Body of pancreas (tissue), 4 donors: Measurements from ENCODE around the gene CKB. TPM values are rescaled to one million over a fixed set of nuclear protein-coding genes. Genes with fewer than 3 reads are reported as not detected.
A peak's percentile ranks its signal among the peaks of the same experiment; 100 is the strongest.

Experiments
- ATAC-seq: fragments of 150-250 bp; one replicate; pipeline ENCODE4 v1.9.1; 2016
- DNase-seq, 4 donors: peaks; one replicate each; pipeline ENCODE4 v3.0.0-alpha.2; 2019
- H3K27ac ChIP-seq, 4 donors: fragments of 200-600 bp; sonication (generic); 1 replicate in 3 of 4; 2 replicates in 1 of 4; pipeline versions ENCODE4 v1.5.1 to v1.6.1; 2016 to 2019; ENCODE audit warnings: mild to moderate bottlenecking in 1 of 4, mixed read lengths in 1 of 4, moderate library complexity in 1 of 4
- H3K27me3 ChIP-seq, 2 donors: fragments of 200-600 bp; sonication (generic); one replicate each; pipeline ENCODE4 v1.6.0; 2016; ENCODE audit warnings: mild to moderate bottlenecking in 1 of 2
- H3K36me3 ChIP-seq, 2 donors: fragments of 200-600 bp; sonication (generic); replicated peaks in 1 of 2; 2 replicates each; pipeline ENCODE4 v1.5.1; 2016; ENCODE audit warnings: low read depth in 2 of 2; ENCODE audit not compliant: insufficient read depth in 1 of 2
- H3K4me1 ChIP-seq: fragments of 200-600 bp; sonication (generic); one replicate; pipeline ENCODE4 v1.6.0; 2016
- H3K4me3 ChIP-seq, 2 donors: fragments of 200-600 bp; sonication (generic); 1 replicate in 1 of 2; 2 replicates in 1 of 2; pipeline ENCODE4 v1.5.1; 2016 to 2019
- H3K9me3 ChIP-seq, 3 donors: fragments of 200-600 bp; sonication (generic); 1 replicate in 2 of 3; 2 replicates in 1 of 3; pipeline ENCODE4 v1.5.1; 2016
- CTCF ChIP-seq, 7 experiments: fragments of 450-650 bp in 4 of 7; fragments of 200-600 bp in 3 of 7; sonication (generic) in 3 of 7; IDR thresholded peaks; one replicate each; pipeline ENCODE4 v1.5.1; 2016 to 2019; ENCODE audit warnings: antibody characterized with exemption in 7 of 7
- POLR2A ChIP-seq, 3 donors: fragments of 450-650 bp; IDR thresholded peaks; one replicate each; pipeline ENCODE4 v1.6.1; 2016; ENCODE audit warnings: antibody characterized with exemption in 3 of 3, mild to moderate bottlenecking in 2 of 3
- WGBS, 2 donors: methylation state at CpG; one replicate each; pipeline ENCODE4 v1.1.5; 2017; 5-methylcytosine and 5-hydroxymethylcytosine counted together
- intact Hi-C: fragments of 100-400 bp; cut with DNase I; formaldehyde crosslinking; loops from one replicate; pipeline ENCODE4 v1.15.1; 2023
- total RNA-seq, 2 donors: library from RNA; depleted of rRNA; stranded (reverse); fragments of >200 nt; gene quantifications; one replicate each; pipeline ENCODE4 v1.1.0, GENCODE V29; 2016

Gene CKB
- total RNA-seq: 100 to 1,000 TPM in 1 of 2 donors, 10 to 100 TPM in 1; 92.1 to 146 TPM

- peak; percentile 55 to 75 (median 67) for DNase-seq
- peak within 1 kb of the TSS; percentile 58 to 81 (median 80) for H3K27ac ChIP-seq
- H3K36me3 ChIP-seq: no peaks in the 10 kb centered on the region
- no peaks in the 10 kb centered on the region for H3K9me3 ChIP-seq
- H3K4me3 ChIP-seq: peak within 1 kb of the TSS; percentile 0 to 41
- H3K27me3 ChIP-seq: no peaks in the 10 kb centered on the region
- peaks cover 92% of the 10 kb centered on the region for H3K4me1 ChIP-seq
- intact Hi-C loops: no loop called here
- TF ChIP-seq POLR2A (IDR thresholded peaks at IDR 0.05): peak in 2 of 3 donors; percentile 51 to 53
- no peak for TF ChIP-seq CTCF (IDR thresholded peaks at IDR 0.05)
- peak; percentile 22 for ATAC-seq
- 20 to 50% methylated on average over 25 to 64 of the region's 107 CpGs for WGBS, 2 donors
These were observed at the start of gene CKB for GRCh38 chr14:103522649-103523574. Gene CKB (minus strand): TSS chr14:103522830. CDS start chr14:103522493, 337 bp downstream.

GRCh38 chr14:103569408-103569807, 46.8 kb upstream of the CKB start:
- intact Hi-C loops: no loop called here
- no peak overlapping the region for H3K27ac ChIP-seq
- no peaks in the 10 kb centered on the region for H3K9me3 ChIP-seq
- H3K36me3 ChIP-seq: peaks cover 0 to 6% of the 10 kb centered on the region in 2 donors
- no peak overlapping the region for H3K4me3 ChIP-seq
- WGBS, 2 donors: 81 to 85% methylated on average over 11 of the region's 11 CpGs
- H3K4me1 ChIP-seq: peaks cover 20% of the 10 kb centered on the region
- TF ChIP-seq POLR2A (IDR thresholded peaks at IDR 0.05) (no peak), CTCF (IDR thresholded peaks at IDR 0.05) (no peak)
- ATAC-seq (no peak), DNase-seq (no peak)
- H3K27me3 ChIP-seq: no peaks in the 10 kb centered on the region

GRCh38 chr14:103568952-103569351, 46.3 kb upstream of the CKB start:
- DNase-seq: no peak
- Histone ChIP-seq H3K36me3 (peaks cover 0 to 3% of the 10 kb centered on the region in 2 donors), H3K9me3 (no peaks in the 10 kb centered on the region), H3K27me3 (no peaks in the 10 kb centered on the region), H3K27ac (no peak overlapping the region), H3K4me1 (peaks cover 25% of the 10 kb centered on the region), H3K4me3 (no peak overlapping the region)
- intact Hi-C loops: no loop called here
- ATAC-seq: no peak
- 65 to 80% methylated on average over 8 of the region's 8 CpGs for WGBS, 2 donors
- TF ChIP-seq CTCF (IDR thresholded peaks at IDR 0.05) (no peak), POLR2A (IDR thresholded peaks at IDR 0.05) (no peak)

DNA sequence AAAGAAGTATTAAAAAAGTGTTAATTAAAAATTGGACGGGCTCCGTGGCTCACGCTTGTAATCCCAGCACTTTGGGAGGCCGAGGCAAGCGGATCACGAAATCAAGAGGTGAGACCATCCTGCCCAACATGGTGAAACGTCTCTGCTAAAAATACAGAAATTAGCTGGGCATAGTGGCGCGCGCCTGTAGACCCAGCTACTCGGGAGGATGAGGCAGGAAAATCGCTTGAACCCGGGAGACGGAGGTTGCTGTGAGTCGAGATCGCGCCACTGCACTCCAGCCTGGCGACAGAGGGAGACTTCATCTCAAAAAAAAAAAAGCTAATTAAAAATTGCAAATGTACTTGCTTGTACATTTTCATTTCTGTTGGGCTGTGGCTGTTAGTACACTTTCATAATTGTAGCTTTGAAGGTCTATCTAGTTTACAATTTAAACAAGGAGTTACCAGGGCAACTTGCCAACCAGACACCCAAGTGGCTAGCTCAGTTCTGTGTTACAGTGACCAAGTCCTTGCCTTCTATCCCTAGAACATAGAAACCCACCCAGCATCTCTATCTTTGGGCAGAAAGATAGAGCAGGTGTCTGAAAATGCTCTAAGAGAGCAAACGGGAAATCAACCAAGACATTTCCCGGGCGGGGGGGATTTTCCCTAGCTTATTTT, 41.3 kb upstream of the CKB start:
- Histone ChIP-seq H3K4me1 (peaks cover 46% of the 10 kb centered on the region), H3K27ac (peak overlapping the region in 1 of 4 donors; percentile 94), H3K27me3 (no peaks in the 10 kb centered on the region), H3K36me3 (peaks cover 0 to 3% of the 10 kb centered on the region in 2 donors), H3K9me3 (no peaks in the 10 kb centered on the region), H3K4me3 (peak overlapping the region in 1 of 2 donors; percentile 100)
- TF ChIP-seq CTCF (IDR thresholded peaks at IDR 0.05) (no peak), POLR2A (IDR thresholded peaks at IDR 0.05) (no peak)
- ATAC-seq (no peak), DNase-seq (no peak)
- intact Hi-C loops: no loop called here
- WGBS, 2 donors: 39% methylated on average over 21 of the region's 21 CpGs
